ENCODE data around the gene PRSS53. TPM values are rescaled to one million over a fixed set of nuclear protein-coding genes. Genes with fewer than 3 reads are reported as not detected.

The PRSS53 gene
- total RNA-seq, 1 donor from 2014 or later = 20.4 TPM

DNA sequence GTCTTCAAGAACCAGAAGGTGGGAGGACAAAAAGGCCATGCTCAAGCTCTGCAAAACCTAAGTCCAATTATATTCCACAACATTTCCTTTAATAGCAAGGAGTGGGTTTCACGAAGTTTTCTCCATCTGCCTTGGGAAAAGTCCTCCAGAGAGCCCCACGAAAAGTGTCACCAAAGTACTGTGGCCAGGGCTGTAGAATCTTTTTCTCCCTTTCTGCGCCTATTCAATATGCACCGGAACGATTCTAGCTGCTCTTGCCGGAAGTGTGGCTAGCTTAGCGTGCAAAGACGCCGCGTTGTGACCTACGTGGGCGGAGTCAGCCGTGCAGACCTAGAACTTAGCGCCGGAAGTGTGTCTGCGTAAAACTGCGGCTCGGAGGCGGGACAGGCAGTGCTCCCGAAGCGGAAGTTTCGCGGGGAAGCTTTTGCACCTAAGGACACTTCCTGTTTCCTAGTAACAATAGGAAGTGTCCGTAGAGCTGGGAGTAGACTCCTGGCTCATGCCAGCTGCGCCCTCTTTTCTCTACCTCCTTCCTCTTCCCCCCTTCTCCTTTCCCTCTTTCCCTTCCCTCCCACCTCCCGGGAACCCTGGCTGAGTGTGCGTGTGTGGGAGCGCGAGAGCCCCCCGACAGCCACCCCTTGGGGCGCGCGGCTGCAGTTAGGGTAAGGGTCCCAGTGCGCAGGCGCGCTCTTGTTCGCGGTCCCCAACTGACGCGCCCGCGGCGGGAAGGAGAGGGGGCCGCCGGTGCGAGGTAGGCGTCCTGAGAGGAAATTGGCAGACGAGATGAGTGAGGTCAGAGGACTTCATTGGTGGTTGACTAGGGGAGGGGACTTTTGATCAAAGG is 14.6 kb downstream of the PRSS53 start, which contains the start of the genes ZNF646 and ZNF668:
Gene ZNF646, plus strand, starts transcription at position 453 of the 844 bp plus-strand sequence. CDS start 1,903 bp downstream, outside the sequence.
Gene ZNF668, minus strand, starts transcription at position 271 of the 844 bp plus-strand sequence. CDS start 9,781 bp downstream, outside the sequence.
- peak within 1 kb of the TSS; percentile 99 for H3K27ac Mint-ChIP-seq (ENCODE audit: unreplicated experiment)
- DNase-seq = peak; percentile 96
- H3K4me1 Mint-ChIP-seq (ENCODE audit: low read depth, unreplicated experiment) = peaks cover 10% of the 10 kb centered on the region
- peak within 1 kb of the TSS; percentile 98 for H3K4me3 Mint-ChIP-seq (ENCODE audit: unreplicated experiment)
- no peak for TF ChIP-seq CTCF (IDR thresholded peaks at IDR 0.05; ENCODE audit: partially characterized antibody, unreplicated experiment)
- peaks cover 2% of the 10 kb centered on the region for H3K27me3 Mint-ChIP-seq (ENCODE audit: unreplicated experiment)
- H3K36me3 Mint-ChIP-seq (ENCODE audit: unreplicated experiment) = no peaks in the 10 kb centered on the region
- H3K9me3 Mint-ChIP-seq (ENCODE audit: unreplicated experiment) = peaks cover 16% of the 10 kb centered on the region

GRCh38 chr16:31073142-31073969 is 15.4 kb downstream of the PRSS53 start:
- Mint-ChIP-seq H3K27ac (ENCODE audit: unreplicated experiment) (peak overlapping the region; percentile 99), H3K9me3 (ENCODE audit: unreplicated experiment) (peaks cover 15% of the 10 kb centered on the region), H3K36me3 (ENCODE audit: unreplicated experiment) (no peaks in the 10 kb centered on the region), H3K4me3 (ENCODE audit: unreplicated experiment) (peak overlapping the region; percentile 98), H3K4me1 (ENCODE audit: low read depth, unreplicated experiment) (peaks cover 10% of the 10 kb centered on the region), H3K27me3 (ENCODE audit: unreplicated experiment) (peaks cover 2% of the 10 kb centered on the region)
- DNase-seq = peak; percentile 97
- TF ChIP-seq CTCF (IDR thresholded peaks at IDR 0.05; ENCODE audit: partially characterized antibody, unreplicated experiment) = no peak

DNA sequence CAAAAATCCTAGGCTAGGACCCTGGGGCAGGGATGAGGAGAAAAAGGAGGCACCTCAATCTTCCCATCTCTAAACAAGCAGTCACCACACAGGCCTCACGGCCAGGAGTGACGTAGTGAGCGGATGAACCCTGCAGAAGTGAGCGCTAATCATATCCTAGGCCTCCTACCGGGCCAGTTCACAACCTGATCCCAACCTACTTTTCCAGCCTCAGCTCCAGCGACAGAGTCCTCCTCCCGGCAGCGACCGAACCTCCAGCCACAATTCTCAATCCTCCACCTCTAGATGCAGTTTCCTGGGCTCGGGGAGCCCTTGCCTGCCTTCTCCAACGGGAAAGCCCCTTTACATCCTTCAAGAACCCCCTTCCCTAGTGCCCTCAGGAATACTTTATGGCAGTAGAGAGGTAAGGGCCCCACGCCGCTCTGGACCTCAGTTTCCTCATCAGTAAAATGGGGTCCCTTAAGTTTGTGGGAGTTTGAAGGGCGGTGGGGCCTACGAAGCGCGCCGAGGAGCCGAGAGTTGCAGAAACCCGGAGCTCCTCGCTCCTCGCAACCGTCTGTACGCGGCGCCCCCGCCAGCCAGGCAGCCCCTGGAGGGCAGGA is 16.1 kb downstream of the PRSS53 start:
- no peaks in the 10 kb centered on the region for H3K36me3 Mint-ChIP-seq (ENCODE audit: unreplicated experiment)
- H3K4me1 Mint-ChIP-seq (ENCODE audit: low read depth, unreplicated experiment) = peaks cover 10% of the 10 kb centered on the region
- H3K27ac Mint-ChIP-seq (ENCODE audit: unreplicated experiment) = peak overlapping the region; percentile 99
- TF ChIP-seq CTCF (IDR thresholded peaks at IDR 0.05; ENCODE audit: partially characterized antibody, unreplicated experiment) = no peak
- H3K4me3 Mint-ChIP-seq (ENCODE audit: unreplicated experiment) = peak overlapping the region; percentile 98
- no peak for DNase-seq
- peaks cover 5% of the 10 kb centered on the region for H3K27me3 Mint-ChIP-seq (ENCODE audit: unreplicated experiment)
- peaks cover 15% of the 10 kb centered on the region for H3K9me3 Mint-ChIP-seq (ENCODE audit: unreplicated experiment)

GRCh38 chr16:31071861-31072260 is 16.9 kb downstream of the PRSS53 start:
- peaks cover 5% of the 10 kb centered on the region for H3K27me3 Mint-ChIP-seq (ENCODE audit: unreplicated experiment)
- peaks cover 10% of the 10 kb centered on the region for H3K4me1 Mint-ChIP-seq (ENCODE audit: low read depth, unreplicated experiment)
- peaks cover 15% of the 10 kb centered on the region for H3K9me3 Mint-ChIP-seq (ENCODE audit: unreplicated experiment)
- H3K27ac Mint-ChIP-seq (ENCODE audit: unreplicated experiment) = peak overlapping the region; percentile 99
- peak overlapping the region; percentile 98 for H3K4me3 Mint-ChIP-seq (ENCODE audit: unreplicated experiment)
- TF ChIP-seq CTCF (IDR thresholded peaks at IDR 0.05; ENCODE audit: partially characterized antibody, unreplicated experiment) = no peak
- no peaks in the 10 kb centered on the region for H3K36me3 Mint-ChIP-seq (ENCODE audit: unreplicated experiment)
- DNase-seq = no peak

Measured in glutamatergic neuron (in vitro differentiated cells).